NT2/D1 (cell line): Measurements from ENCODE around the gene ELAVL2.

Experiments
- YY1 ChIP-seq: IDR thresholded peaks from 2 replicates; pipeline ENCODE4 v1.6.1; 2011; ENCODE audit not compliant: insufficient read length, insufficient read depth
- ZNF274 ChIP-seq: IDR thresholded peaks from 2 replicates; pipeline ENCODE4 v1.6.1; 2011; ENCODE audit warnings: mild to moderate bottlenecking, low read depth, low read length

GRCh38 chr9:23812673-23813072 is 13.4 kb downstream of the ELAVL2 start:
- TF ChIP-seq ZNF274 (no peak), YY1 (no peak)
